Loucy (cell line): ENCODE results near the gene HNF4A.

Experiments used
- H2AFZ ChIP-seq: fragments of 200-600 bp; sonication (generic); 2 replicates; pipeline ENCODE4 v1.6.0; 2016; ENCODE audit warnings: antibody characterized with exemption, mild to moderate bottlenecking, low read length, moderate library complexity
- H3F3A ChIP-seq: fragments of 200-600 bp; 2 replicates; pipeline ENCODE4 v1.6.0; 2016; ENCODE audit warnings: antibody characterized with exemption, low read depth, mild to moderate bottlenecking
- H3K27me3 ChIP-seq: fragments of 200-600 bp; sonication (generic); 2 replicates; pipeline ENCODE4 v1.6.1; 2014; ENCODE audit warnings: low read length, mild to moderate bottlenecking; ENCODE audit not compliant: insufficient read depth, poor library complexity, severe bottlenecking
- H3K36me3 ChIP-seq: fragments of 200-600 bp; sonication (generic); 2 replicates; pipeline ENCODE4 v1.6.1; 2016; ENCODE audit warnings: low read length; ENCODE audit not compliant: insufficient read depth
- H3K4me1 ChIP-seq: fragments of 200-600 bp; sonication (generic); 2 replicates; pipeline ENCODE4 v1.5.1; 2014; ENCODE audit warnings: low read length, mild to moderate bottlenecking; ENCODE audit not compliant: insufficient read depth, poor library complexity, severe bottlenecking
- H3K4me2 ChIP-seq: fragments of 200-600 bp; sonication (generic); 2 replicates; pipeline ENCODE4 v1.6.0; 2014; ENCODE audit warnings: antibody characterized with exemption, low read length, low read depth, mild to moderate bottlenecking; ENCODE audit not compliant: poor library complexity, severe bottlenecking
- H3K4me3 ChIP-seq: fragments of 200-600 bp; sonication (generic); 2 replicates; pipeline ENCODE4 v1.5.1; 2014; ENCODE audit warnings: low read length, mild to moderate bottlenecking, mixed read lengths; ENCODE audit not compliant: poor library complexity, severe bottlenecking
- H3K79me2 ChIP-seq: fragments of 200-600 bp; sonication (generic); 2 replicates; pipeline ENCODE4 v1.6.1; 2014; ENCODE audit warnings: low read length; ENCODE audit not compliant: insufficient read depth
- H3K9ac ChIP-seq: fragments of 200-600 bp; sonication (generic); 2 replicates; pipeline ENCODE4 v1.6.0; 2014; ENCODE audit warnings: mild to moderate bottlenecking, low read depth, low read length, moderate library complexity; ENCODE audit not compliant: poor library complexity, severe bottlenecking
- H3K9me2 ChIP-seq: fragments of 200-600 bp; sonication (generic); replicated peaks from 2 replicates; pipeline ENCODE4 v1.6.1; 2016; ENCODE audit warnings: low read depth, low read length, mixed read lengths
- H3K9me3 ChIP-seq: fragments of 200-600 bp; sonication (generic); 2 replicates; pipeline ENCODE4 v1.6.1; 2014; ENCODE audit warnings: mild to moderate bottlenecking, antibody characterized with exemption, low read length, low read depth; ENCODE audit not compliant: insufficient read depth
- H4K20me1 ChIP-seq: fragments of 200-600 bp; sonication (generic); 2 replicates; pipeline ENCODE4 v1.6.0; 2014; ENCODE audit warnings: antibody characterized with exemption, low read length, mild to moderate bottlenecking; ENCODE audit not compliant: insufficient read depth, poor library complexity, severe bottlenecking
- CTCF ChIP-seq: fragments of 200-600 bp; sonication (generic); conservative IDR thresholded peaks from 2 replicates; pipeline ENCODE4 v1.5.1; 2014; ENCODE audit warnings: mild to moderate bottlenecking, antibody characterized with exemption, low read length
- EZH2phosphoT487 ChIP-seq: fragments of 200-600 bp; IDR thresholded peaks from 2 replicates; pipeline ENCODE4 v1.6.1; 2018; ENCODE audit warnings: antibody characterized with exemption, mild to moderate bottlenecking, moderate library complexity, borderline replicate concordance

Gene HNF4A

GRCh38 chr20:44394702-44395460 is 39.4 kb downstream of the HNF4A start:
- TF ChIP-seq EZH2phosphoT487 (no peak), CTCF (no peak)
- no peaks in the 10 kb centered on the region for H3F3A ChIP-seq
- no peaks in the 10 kb centered on the region for H4K20me1 ChIP-seq
- no peaks in the 10 kb centered on the region for H3K27me3 ChIP-seq
- H3K9ac ChIP-seq, result no peak overlapping the region
- no peaks in the 10 kb centered on the region for H3K4me1 ChIP-seq
- no peaks in the 10 kb centered on the region for H3K9me3 ChIP-seq
- H3K36me3 ChIP-seq, result no peaks in the 10 kb centered on the region
- H3K4me3 ChIP-seq, result no peak overlapping the region
- H3K4me2 ChIP-seq, result no peak overlapping the region
- no peak overlapping the region for H2AFZ ChIP-seq
- no peaks in the 10 kb centered on the region for H3K9me2 ChIP-seq
- H3K79me2 ChIP-seq, result no peaks in the 10 kb centered on the region

GRCh38 chr20:44395461-44396340 is 40.2 kb downstream of the HNF4A start:
- no peaks in the 10 kb centered on the region for H4K20me1 ChIP-seq
- H3K4me3 ChIP-seq, result no peak overlapping the region
- no peak for TF ChIP-seq CTCF
- no peak for TF ChIP-seq EZH2phosphoT487
- H3K4me1 ChIP-seq, result no peaks in the 10 kb centered on the region
- H3K27me3 ChIP-seq, result no peaks in the 10 kb centered on the region
- H3K9ac ChIP-seq, result no peak overlapping the region
- no peaks in the 10 kb centered on the region for H3K79me2 ChIP-seq
- H3K36me3 ChIP-seq, result no peaks in the 10 kb centered on the region
- no peaks in the 10 kb centered on the region for H3K9me3 ChIP-seq
- no peak overlapping the region for H3K4me2 ChIP-seq
- no peaks in the 10 kb centered on the region for H3K9me2 ChIP-seq
- H2AFZ ChIP-seq, result no peak overlapping the region
- no peaks in the 10 kb centered on the region for H3F3A ChIP-seq

GRCh38 chr20:44396369-44397130 is 41.1 kb downstream of the HNF4A start:
- Histone ChIP-seq H3F3A (no peaks in the 10 kb centered on the region), H4K20me1 (no peaks in the 10 kb centered on the region), H3K9me3 (no peaks in the 10 kb centered on the region), H3K4me1 (no peaks in the 10 kb centered on the region), H3K9ac (no peak overlapping the region), H3K4me3 (no peak overlapping the region), H3K36me3 (no peaks in the 10 kb centered on the region), H3K27me3 (no peaks in the 10 kb centered on the region), H3K9me2 (no peaks in the 10 kb centered on the region), H2AFZ (no peak overlapping the region), H3K79me2 (no peaks in the 10 kb centered on the region), H3K4me2 (no peak overlapping the region)
- TF ChIP-seq EZH2phosphoT487 (no peak), CTCF (no peak)
